ENCODE results near the gene AP2M1. TPM values are rescaled to one million over a fixed set of nuclear protein-coding genes. Genes with fewer than 3 reads are reported as not detected.

The AP2M1 gene
- total RNA-seq, 1 donor from 2014 or later, result 442 TPM

- DNase-seq (ENCODE audit: low read depth in 2 of 2), result no peak
Observed at GRCh38 chr3:184223946-184224345, 49.3 kb downstream of the AP2M1 start.

GRCh38 chr3:184227481-184227935 is 52.9 kb downstream of the AP2M1 start:
- DNase-seq (ENCODE audit: low read depth in 2 of 2), result peak; percentile 28 to 53

GRCh38 chr3:184228376-184229137 is 53.9 kb downstream of the AP2M1 start:
- no peak for DNase-seq (ENCODE audit: low read depth in 2 of 2)

GRCh38 chr3:184229394-184230080 is 54.9 kb downstream of the AP2M1 start, which contains the start of gene VWA5B2:
TSS of gene VWA5B2 (plus strand) at chr3:184229585. CDS start at chr3:184230529, 944 bp downstream.
- peak; percentile 40 to 74 for DNase-seq (ENCODE audit: low read depth in 2 of 2)

- no peak for DNase-seq (ENCODE audit: low read depth in 2 of 2)
Observed at GRCh38 chr3:184230081-184230602, 55.5 kb downstream of the AP2M1 start.

GRCh38 chr3:184230603-184231528 is 56.2 kb downstream of the AP2M1 start:
- DNase-seq (ENCODE audit: low read depth in 2 of 2), result no peak

GRCh38 chr3:184231671-184232070 is 57.0 kb downstream of the AP2M1 start:
- no peak for DNase-seq (ENCODE audit: low read depth in 2 of 2)

GRCh38 chr3:184233127-184233843 is 58.6 kb downstream of the AP2M1 start:
- DNase-seq (ENCODE audit: low read depth in 2 of 2), result no peak

Other genes with a start within 250 kb of the AP2M1 start
- gene ABCC5, start 157.0 kb upstream of the AP2M1 start, total RNA-seq, result 8.9 and 10.9 TPM in 2 replicates
- not detected in 2 replicates for gene HTR3D, start 143.1 kb upstream of the AP2M1 start, total RNA-seq
- gene HTR3C, start 121.8 kb upstream of the AP2M1 start, total RNA-seq, result not detected in 2 replicates
- gene HTR3E, start 77.8 kb upstream of the AP2M1 start, total RNA-seq, result not detected in 2 replicates
- 25.9 and 34.3 TPM in 2 replicates for gene EIF2B5, start 39.5 kb upstream of the AP2M1 start, total RNA-seq
- 15.0 and 19.8 TPM in 2 replicates for gene DVL3, start 19.5 kb upstream of the AP2M1 start, total RNA-seq
- 42.7 and 57.5 TPM in 2 replicates for gene ABCF3, start 11.3 kb downstream of the AP2M1 start, total RNA-seq
- gene VWA5B2, start 54.7 kb downstream of the AP2M1 start, total RNA-seq, result under 0.01 TPM in 1 of 2 replicates, not detected in the other
- 15.5 and 20.4 TPM in 2 replicates for gene ALG3, start 74.1 kb downstream of the AP2M1 start, total RNA-seq
- 3.5 and 3.6 TPM in 2 replicates for gene EEF1AKMT4, start 74.8 kb downstream of the AP2M1 start, total RNA-seq
- not detected in 2 replicates for gene CAMK2N2, start 86.7 kb downstream of the AP2M1 start, total RNA-seq
- gene ECE2, start 101.2 kb downstream of the AP2M1 start, total RNA-seq, result not detected in 2 replicates
- 310 and 389 TPM in 2 replicates for gene PSMD2, start 124.4 kb downstream of the AP2M1 start, total RNA-seq
- gene EIF4G1, start 139.8 kb downstream of the AP2M1 start, total RNA-seq, result 200 and 237 TPM in 2 replicates
- 19.0 and 39.9 TPM in 2 replicates for gene FAM131A, start 162.7 kb downstream of the AP2M1 start, total RNA-seq
- 1.5 and 1.8 TPM in 2 replicates for gene CLCN2, start 186.8 kb downstream of the AP2M1 start, total RNA-seq
- gene POLR2H, start 186.9 kb downstream of the AP2M1 start, total RNA-seq, result 65.8 and 97.8 TPM in 2 replicates
- not detected in 2 replicates for gene THPO, start 203.4 kb downstream of the AP2M1 start, total RNA-seq
- gene CHRD, start 205.2 kb downstream of the AP2M1 start, total RNA-seq, result 0.20 and 0.22 TPM in 2 replicates